Skeletal muscle satellite cell (primary cell): ENCODE measurements around the gene PLXNA4.

Experiments used
- H3K27me3 ChIP-seq: 2 replicates; pipeline ENCODE4 v1.7.0; 2013; ENCODE audit warnings: low read length; ENCODE audit not compliant: control insufficient read depth, insufficient read depth
- H3K36me3 ChIP-seq: 2 replicates; pipeline ENCODE4 v1.7.0; 2013; ENCODE audit warnings: mild to moderate bottlenecking, control low read depth, low read length; ENCODE audit not compliant: insufficient read depth
- H3K4me1 ChIP-seq: 2 replicates; pipeline ENCODE4 v1.7.0; 2013; ENCODE audit warnings: low read length; ENCODE audit not compliant: control insufficient read depth, insufficient read depth
- H3K4me2 ChIP-seq: 2 replicates; pipeline ENCODE4 v1.7.0; 2013; ENCODE audit warnings: mild to moderate bottlenecking, low read length
- H3K4me3 ChIP-seq: 2 replicates; pipeline ENCODE4 v1.7.0; 2013; ENCODE audit warnings: low read length
- H3K9ac ChIP-seq: 2 replicates; pipeline ENCODE4 v1.7.0; 2013; ENCODE audit warnings: mild to moderate bottlenecking, low read depth, low read length, moderate library complexity
- H3K9me3 ChIP-seq: replicated peaks from 2 replicates; pipeline ENCODE4 v1.7.0; 2013; ENCODE audit warnings: mild to moderate bottlenecking, control low read depth, low read length

Gene PLXNA4

DNA sequence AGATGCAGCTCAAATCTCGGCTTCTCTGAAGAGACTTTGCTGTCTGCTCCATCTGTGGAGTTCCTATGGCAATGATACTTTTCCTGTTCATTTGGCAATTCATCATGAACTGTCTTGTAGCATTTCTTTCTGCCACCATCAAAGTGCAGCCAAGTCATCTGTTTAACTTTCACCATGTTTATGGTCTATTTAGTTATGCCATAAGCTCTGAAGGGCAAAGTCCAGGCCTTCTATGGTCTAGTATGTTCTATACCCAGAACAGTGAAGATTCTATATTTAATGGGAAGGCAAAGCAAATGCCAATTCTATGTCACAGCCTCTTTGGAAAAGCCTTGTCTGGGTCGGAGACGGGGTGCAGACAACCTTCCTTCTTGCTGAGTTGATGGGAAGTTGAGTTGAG lies 472.6 kb downstream of the PLXNA4 start:
- Histone ChIP-seq H3K36me3 (no peaks in the 10 kb centered on the region), H3K9me3 (no peaks in the 10 kb centered on the region), H3K4me2 (no peak overlapping the region), H3K4me3 (no peak overlapping the region), H3K4me1 (no peaks in the 10 kb centered on the region), H3K9ac (no peak overlapping the region), H3K27me3 (no peaks in the 10 kb centered on the region)

DNA sequence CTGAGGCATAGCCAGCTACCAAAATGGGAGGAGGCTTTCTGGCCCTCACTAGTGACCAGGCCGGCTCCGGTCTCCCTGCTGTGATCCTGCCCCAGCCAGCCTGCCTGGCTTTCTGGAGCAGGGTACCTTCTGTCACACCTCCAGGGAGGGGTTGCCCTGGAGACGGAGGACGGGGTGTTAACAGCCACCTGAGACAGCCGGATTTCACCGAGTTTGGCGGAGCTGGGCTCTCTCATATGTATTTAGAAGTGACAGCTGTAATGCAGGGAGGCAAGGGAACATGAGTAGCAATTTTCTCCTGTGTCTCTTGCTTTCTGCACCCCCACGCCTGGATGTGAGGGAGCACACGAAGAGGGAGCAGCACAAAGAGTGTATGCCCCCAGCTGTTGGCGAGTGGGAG lies 473.3 kb downstream of the PLXNA4 start:
- no peaks in the 10 kb centered on the region for H3K36me3 ChIP-seq
- no peak overlapping the region for H3K4me3 ChIP-seq
- H3K4me2 ChIP-seq, result no peak overlapping the region
- no peaks in the 10 kb centered on the region for H3K4me1 ChIP-seq
- H3K9ac ChIP-seq, result no peak overlapping the region
- peaks cover 2% of the 10 kb centered on the region for H3K27me3 ChIP-seq
- H3K9me3 ChIP-seq, result no peaks in the 10 kb centered on the region

DNA sequence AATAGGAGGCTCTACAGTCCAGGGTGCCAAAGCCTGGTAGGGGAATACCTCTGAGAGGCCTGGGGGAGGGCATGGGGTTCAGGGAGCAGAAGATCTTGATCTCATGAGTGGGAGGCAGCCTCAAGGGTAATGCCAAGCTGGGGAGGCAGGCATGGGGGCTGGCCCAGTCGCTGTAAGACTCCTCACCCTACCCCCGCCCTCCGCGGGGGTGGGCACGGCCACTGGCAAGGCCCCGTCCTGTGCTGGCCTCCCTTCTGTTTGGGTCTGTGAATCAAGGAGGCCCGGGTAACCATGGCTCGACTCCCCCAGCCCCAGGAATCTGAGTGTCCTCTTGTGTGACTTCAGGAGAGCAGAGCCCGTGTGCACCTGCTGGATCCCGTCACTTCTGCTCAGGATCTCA lies 473.9 kb downstream of the PLXNA4 start:
- Histone ChIP-seq H3K36me3 (no peaks in the 10 kb centered on the region), H3K4me2 (no peak overlapping the region), H3K27me3 (peaks cover 4% of the 10 kb centered on the region), H3K4me1 (no peaks in the 10 kb centered on the region), H3K9me3 (no peaks in the 10 kb centered on the region), H3K9ac (no peak overlapping the region), H3K4me3 (no peak overlapping the region)

DNA sequence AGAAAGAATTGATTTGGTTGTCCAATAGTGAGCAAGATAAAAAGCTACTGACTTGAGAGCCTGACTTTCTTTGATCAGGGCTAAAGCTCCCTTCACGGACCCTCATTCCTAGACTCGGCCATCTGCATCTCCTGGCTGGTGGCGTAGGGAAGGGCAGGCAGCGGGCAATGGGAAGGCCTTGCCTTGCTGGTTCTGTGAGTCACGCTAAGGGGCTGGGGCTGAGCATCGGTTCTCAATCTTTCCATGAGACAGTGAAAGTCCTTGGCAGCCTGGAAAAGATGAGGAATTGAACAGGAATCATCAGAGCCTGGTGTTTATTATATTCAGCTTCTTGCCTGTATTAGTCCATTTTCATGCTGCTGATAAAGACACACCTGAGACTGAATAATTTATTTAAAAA lies 475.3 kb downstream of the PLXNA4 start:
- Histone ChIP-seq H3K9me3 (no peaks in the 10 kb centered on the region), H3K36me3 (no peaks in the 10 kb centered on the region), H3K4me3 (no peak overlapping the region), H3K4me2 (no peak overlapping the region), H3K4me1 (no peaks in the 10 kb centered on the region), H3K9ac (no peak overlapping the region), H3K27me3 (peaks cover 4% of the 10 kb centered on the region)

DNA sequence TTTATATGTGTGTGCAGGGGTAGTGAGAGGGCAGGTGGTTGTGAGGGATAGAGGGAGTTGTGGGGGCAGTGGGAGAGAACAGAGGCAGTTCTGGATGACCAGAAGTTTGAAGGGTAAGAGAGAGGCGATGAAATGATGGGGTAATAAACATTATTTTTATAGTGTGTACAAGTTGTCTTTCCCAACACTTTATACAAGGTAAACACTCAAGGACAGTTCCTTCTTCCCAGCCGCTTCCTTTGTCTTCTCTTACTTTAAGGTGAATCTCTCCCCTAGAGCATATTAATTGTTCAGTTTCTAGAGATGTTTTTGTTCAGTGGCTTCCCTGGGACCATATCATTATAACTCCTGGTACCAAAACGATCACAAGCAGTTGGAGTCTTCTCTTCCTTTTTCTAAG lies 475.8 kb downstream of the PLXNA4 start:
- Histone ChIP-seq H3K4me3 (no peak overlapping the region), H3K4me1 (no peaks in the 10 kb centered on the region), H3K9me3 (no peaks in the 10 kb centered on the region), H3K27me3 (peaks cover 4% of the 10 kb centered on the region), H3K36me3 (no peaks in the 10 kb centered on the region), H3K4me2 (no peak overlapping the region), H3K9ac (no peak overlapping the region)

DNA sequence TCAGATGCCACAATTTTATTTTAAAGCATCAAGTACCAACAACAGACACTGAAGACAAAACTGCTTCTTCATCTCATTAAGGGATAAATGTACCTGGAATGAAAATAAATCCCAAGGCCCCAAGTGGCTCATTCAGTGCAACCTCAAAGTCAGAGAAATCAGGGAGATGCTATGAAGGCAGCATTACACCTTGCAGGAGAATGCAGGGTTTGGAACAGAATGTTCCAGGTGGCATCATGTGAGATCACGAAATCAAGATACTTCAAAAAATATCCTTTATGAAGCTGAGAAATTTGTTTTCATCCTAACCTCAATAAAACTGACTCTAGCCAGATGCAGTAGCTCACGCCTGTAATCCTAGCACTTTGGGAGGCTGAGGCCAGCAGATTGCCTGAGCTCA lies 477.1 kb downstream of the PLXNA4 start:
- no peaks in the 10 kb centered on the region for H3K9me3 ChIP-seq

DNA sequence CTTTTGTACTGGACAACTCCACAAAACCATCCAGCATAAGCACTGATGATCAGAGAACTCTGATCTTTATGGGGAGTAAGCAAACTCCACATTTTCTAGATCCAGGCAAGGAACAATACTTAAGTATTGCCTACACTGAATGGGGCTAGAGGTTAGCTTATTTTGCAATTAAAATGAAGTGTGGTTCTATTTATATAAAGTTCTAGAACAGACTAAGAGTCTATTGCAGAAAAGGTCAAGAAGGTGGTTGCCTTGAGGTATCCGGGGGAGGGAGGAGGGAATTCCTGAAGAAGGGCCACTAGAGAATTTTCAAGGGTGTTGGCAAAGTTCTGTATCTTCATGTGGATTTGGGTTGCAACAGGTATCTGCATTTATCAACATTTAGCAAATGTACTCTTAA lies 477.9 kb downstream of the PLXNA4 start:
- Histone ChIP-seq H3K4me3 (no peak overlapping the region), H3K36me3 (no peaks in the 10 kb centered on the region), H3K4me1 (no peaks in the 10 kb centered on the region), H3K27me3 (peaks cover 4% of the 10 kb centered on the region), H3K9me3 (no peaks in the 10 kb centered on the region), H3K9ac (no peak overlapping the region), H3K4me2 (no peak overlapping the region)

More for the DNA sequence above, 477.1 kb downstream of the PLXNA4 start:
- H3K27me3 ChIP-seq, result peaks cover 4% of the 10 kb centered on the region
- no peak overlapping the region for H3K4me2 ChIP-seq
- H3K36me3 ChIP-seq, result no peaks in the 10 kb centered on the region
- H3K4me3 ChIP-seq, result no peak overlapping the region
- H3K9ac ChIP-seq, result no peak overlapping the region
- no peaks in the 10 kb centered on the region for H3K4me1 ChIP-seq

DNA sequence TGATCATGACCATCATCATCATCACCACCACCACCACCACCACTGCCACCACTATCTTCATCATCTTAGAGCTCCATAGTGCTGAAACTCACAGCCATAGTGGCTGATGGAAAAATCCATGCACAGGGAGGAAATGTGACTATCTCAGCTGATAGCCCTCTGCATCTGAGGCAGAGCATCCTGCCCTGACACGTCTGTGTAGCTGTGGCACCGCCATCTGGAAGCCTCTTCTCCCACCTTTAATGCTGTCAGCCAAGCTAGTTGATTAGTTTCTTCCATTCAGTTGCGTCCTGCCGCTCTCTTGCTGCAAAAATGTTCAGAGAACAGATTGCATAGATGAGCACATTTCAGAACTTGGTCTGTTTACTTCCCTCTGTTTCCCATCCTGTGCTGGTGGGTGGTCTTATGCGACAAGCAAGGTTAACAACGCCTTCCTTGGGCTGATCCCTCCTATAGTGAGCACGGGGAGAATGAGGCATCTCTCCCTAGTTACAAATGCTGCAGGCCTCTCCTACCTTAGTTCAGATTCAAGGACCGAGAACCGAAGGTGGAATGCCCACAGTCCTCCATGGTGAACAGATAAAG lies 478.6 kb downstream of the PLXNA4 start:
- Histone ChIP-seq H3K36me3 (no peaks in the 10 kb centered on the region), H3K9me3 (no peaks in the 10 kb centered on the region), H3K9ac (no peak overlapping the region), H3K4me3 (no peak overlapping the region), H3K4me1 (no peaks in the 10 kb centered on the region), H3K4me2 (no peak overlapping the region), H3K27me3 (peaks cover 4% of the 10 kb centered on the region)

DNA sequence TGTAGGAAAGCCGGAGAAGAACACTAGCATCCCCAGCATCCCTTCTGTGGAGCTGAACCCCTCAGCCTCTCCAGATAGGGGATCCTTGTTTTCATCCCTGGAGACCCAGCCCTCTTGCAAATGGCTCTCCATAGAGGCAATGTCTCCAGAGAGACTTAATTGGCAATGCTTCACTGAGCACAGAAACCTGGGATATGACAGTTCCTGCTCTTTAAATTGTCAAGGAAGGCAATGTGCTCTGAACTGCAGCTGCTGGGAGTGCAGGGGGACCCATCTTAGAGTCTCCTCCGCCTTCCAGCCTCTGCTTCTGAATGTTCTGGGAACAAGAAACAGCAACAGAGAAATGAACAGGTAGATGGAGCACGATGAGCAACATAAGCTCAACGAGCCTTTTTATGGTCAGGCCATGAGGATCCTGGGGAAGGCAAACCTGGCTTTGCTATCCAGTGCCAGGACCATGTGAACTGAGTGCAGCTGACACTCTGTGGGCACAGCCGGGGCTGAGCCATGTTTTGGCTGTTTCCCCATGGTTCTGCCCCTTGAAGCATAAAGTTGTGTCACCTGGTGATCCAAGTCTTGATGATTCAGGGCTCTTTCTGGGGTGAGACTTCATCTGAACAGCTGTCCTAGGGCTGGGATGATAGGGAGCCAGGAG lies 481.0 kb downstream of the PLXNA4 start:
- Histone ChIP-seq H3K9ac (no peak overlapping the region), H3K27me3 (peaks cover 10% of the 10 kb centered on the region), H3K4me2 (no peak overlapping the region), H3K36me3 (no peaks in the 10 kb centered on the region), H3K4me3 (no peak overlapping the region), H3K9me3 (no peaks in the 10 kb centered on the region), H3K4me1 (no peaks in the 10 kb centered on the region)

DNA sequence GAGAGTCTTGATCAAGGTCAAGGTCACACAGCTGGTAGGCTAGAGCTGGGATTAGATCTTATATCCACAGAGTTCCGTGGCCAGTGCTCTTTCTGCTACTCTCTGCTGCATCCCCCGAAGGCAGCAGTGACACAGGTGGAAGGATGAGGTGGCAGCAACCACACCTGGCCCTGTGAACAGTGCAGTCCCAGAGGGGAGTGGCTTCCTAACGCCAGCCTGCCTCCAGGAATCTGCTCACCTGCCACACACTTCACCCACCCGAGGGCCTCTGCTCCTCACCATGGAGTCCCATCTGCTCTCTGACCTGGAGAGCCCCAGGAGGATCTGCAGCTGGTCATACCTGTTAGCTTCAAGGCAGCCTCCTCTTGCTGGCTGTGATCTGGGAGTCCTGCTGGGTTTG lies 484.2 kb downstream of the PLXNA4 start:
- no peaks in the 10 kb centered on the region for H3K9me3 ChIP-seq

DNA sequence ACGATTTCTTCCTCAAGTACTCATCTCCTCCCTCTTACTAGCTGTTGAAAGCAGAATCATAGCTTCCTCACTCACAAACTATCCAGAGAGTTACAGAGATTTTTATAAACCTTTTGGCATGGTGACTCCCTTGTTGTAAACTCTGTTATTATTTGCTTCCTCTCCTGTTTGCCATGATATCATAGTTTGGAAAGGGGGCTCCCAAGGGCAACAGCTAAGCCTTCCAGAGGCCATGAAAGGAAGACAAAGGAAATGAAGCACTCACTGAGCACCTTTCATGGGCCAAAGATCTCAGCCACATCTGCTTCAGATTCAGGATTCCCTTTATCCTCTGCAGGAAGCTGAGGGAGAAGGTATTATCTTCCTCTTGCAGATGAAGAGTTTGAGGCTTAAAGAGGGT lies 484.6 kb downstream of the PLXNA4 start:
- H3K4me2 ChIP-seq, result no peak overlapping the region
- H3K9me3 ChIP-seq, result no peaks in the 10 kb centered on the region
- no peaks in the 10 kb centered on the region for H3K4me1 ChIP-seq
- H3K27me3 ChIP-seq, result peaks cover 10% of the 10 kb centered on the region
- H3K36me3 ChIP-seq, result no peaks in the 10 kb centered on the region
- H3K4me3 ChIP-seq, result no peak overlapping the region
- H3K9ac ChIP-seq, result no peak overlapping the region

More for the DNA sequence above, 484.2 kb downstream of the PLXNA4 start:
- no peak overlapping the region for H3K4me3 ChIP-seq
- no peaks in the 10 kb centered on the region for H3K36me3 ChIP-seq
- H3K9ac ChIP-seq, result no peak overlapping the region
- no peaks in the 10 kb centered on the region for H3K4me1 ChIP-seq
- H3K4me2 ChIP-seq, result no peak overlapping the region
- peaks cover 10% of the 10 kb centered on the region for H3K27me3 ChIP-seq

DNA sequence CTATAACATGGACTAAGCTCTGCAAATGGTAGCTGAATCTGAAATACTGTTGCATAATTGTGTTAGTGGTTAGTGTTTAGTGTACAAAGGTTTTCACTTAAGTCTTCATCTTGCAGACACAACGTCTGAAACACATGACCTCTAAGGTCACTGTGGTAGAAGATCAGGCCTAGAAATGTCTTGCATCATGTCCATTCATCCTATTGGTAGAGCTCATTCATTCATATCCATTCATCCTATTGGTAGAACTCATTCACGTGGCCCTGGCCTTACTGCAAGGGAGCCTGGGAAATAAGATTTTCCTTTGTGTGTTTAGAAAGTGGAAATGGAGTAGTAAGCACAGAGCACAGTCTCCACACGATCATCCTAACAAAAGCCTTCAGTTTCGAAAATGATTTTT lies 485.8 kb downstream of the PLXNA4 start:
- Histone ChIP-seq H3K4me1 (no peaks in the 10 kb centered on the region), H3K9me3 (no peaks in the 10 kb centered on the region), H3K4me2 (no peak overlapping the region), H3K27me3 (peaks cover 10% of the 10 kb centered on the region), H3K9ac (no peak overlapping the region), H3K4me3 (no peak overlapping the region), H3K36me3 (no peaks in the 10 kb centered on the region)
